ENCODE measurements around the gene CDH16.
"Not testable (repeated sequence)": the region's sequence is repeated elsewhere in the genome, so short reads cannot be mapped to it uniquely, and the experiment has no call there.

Gene CDH16

GRCh38 chr16:66936462-66936861 is 17.8 kb upstream of the CDH16 start:
- no peak for DNase-seq (ENCODE audit: low read depth in 1 of 2, low spot score in 1 of 2)
- Histone ChIP-seq H3K27ac (replicated peaks) (no peak overlapping the region), H3K27me3 (ENCODE audit: insufficient read depth, poor library complexity, severe bottlenecking) (no peaks in the 10 kb centered on the region), H3K4me3 (replicated peaks; ENCODE audit: insufficient read depth, low read length) (no peak overlapping the region)
- no peak for TF ChIP-seq SPI1 (IDR thresholded peaks at IDR 0.05; ENCODE audit: borderline replicate concordance, low read depth)

- H3K27ac ChIP-seq (replicated peaks): peak within 1 kb of the TSS; percentile 89
- TF ChIP-seq GABPA (IDR thresholded peaks at IDR 0.05; ENCODE audit: low read depth): no peak
- TF ChIP-seq CTCF (IDR thresholded peaks at IDR 0.05; ENCODE audit: insufficient read depth, low read length): no peak
- TF ChIP-seq SPI1 (IDR thresholded peaks at IDR 0.05; ENCODE audit: borderline replicate concordance, low read depth): no peak
- TF ChIP-seq POLR2AphosphoS5 (IDR thresholded peaks at IDR 0.05; ENCODE audit: low read depth): no peak
- no peak for TF ChIP-seq REST (IDR thresholded peaks at IDR 0.05; ENCODE audit: insufficient replicate concordance, low read depth)
- DNase-seq (ENCODE audit: low read depth in 1 of 2, low spot score in 1 of 2): no peak
- H3K27me3 ChIP-seq (ENCODE audit: insufficient read depth, poor library complexity, severe bottlenecking): no peaks in the 10 kb centered on the region
- H3K4me3 ChIP-seq (replicated peaks; ENCODE audit: insufficient read depth, low read length): peak within 1 kb of the TSS; percentile 100
These were observed 16.8 kb upstream of the CDH16 start, which contains the start of gene CES2 for GRCh38 chr16:66935314-66936011. Gene CES2 (plus strand): TSS chr16:66935516. CDS start chr16:66935636, 120 bp downstream.

- H3K27me3 ChIP-seq (ENCODE audit: insufficient read depth, poor library complexity, severe bottlenecking): not testable (repeated sequence)
- peak in 1 of 2 experiments; percentile 36 for DNase-seq (ENCODE audit: low read depth in 1 of 2, low spot score in 1 of 2)
- peak; percentile 57 for TF ChIP-seq GABPA (IDR thresholded peaks at IDR 0.05; ENCODE audit: low read depth)
- peak overlapping the region; percentile 89 for H3K27ac ChIP-seq (replicated peaks)
- H3K4me3 ChIP-seq (replicated peaks; ENCODE audit: insufficient read depth, low read length): peak overlapping the region; percentile 100
These were observed 16.2 kb upstream of the CDH16 start for GRCh38 chr16:66934839-66935313.

GRCh38 chr16:66934138-66934838 is 15.6 kb upstream of the CDH16 start, which contains the start of gene CIAO2B:
Gene CIAO2B (minus strand): TSS chr16:66934402. CDS start chr16:66934364, 38 bp downstream.
- H3K4me3 ChIP-seq (replicated peaks; ENCODE audit: insufficient read depth, low read length): peak within 1 kb of the TSS; percentile 100
- H3K27me3 ChIP-seq (ENCODE audit: insufficient read depth, poor library complexity, severe bottlenecking): no peaks in the 10 kb centered on the region
- peak; percentile 80 to 87 for DNase-seq (ENCODE audit: low read depth in 1 of 2, low spot score in 1 of 2)
- peak within 1 kb of the TSS; percentile 89 for H3K27ac ChIP-seq (replicated peaks)
- TF ChIP-seq SPI1 (IDR thresholded peaks at IDR 0.05; ENCODE audit: borderline replicate concordance, low read depth) (peak; percentile 26; the same call in 1 of the 2 replicates), REST (IDR thresholded peaks at IDR 0.05; ENCODE audit: insufficient replicate concordance, low read depth) (peak; percentile 20), POLR2AphosphoS5 (IDR thresholded peaks at IDR 0.05; ENCODE audit: low read depth) (peak; percentile 90), GABPA (IDR thresholded peaks at IDR 0.05; ENCODE audit: low read depth) (peak; percentile 90), CTCF (IDR thresholded peaks at IDR 0.05; ENCODE audit: insufficient read depth, low read length) (no peak)

Measured in HL-60 (cell line).